ENCODE results near the gene HDAC9.

Gene HDAC9

GRCh38 chr7:18495412-18496340 is at the start of gene HDAC9:
Gene HDAC9, plus strand, starts transcription at chr7:18495749. Its CDS starts 554 bp downstream, at chr7:18496303.
- DNase-seq, result peak in 1 of 2 experiments; percentile 18

- DNase-seq, result no peak
Measured at GRCh38 chr7:18445916-18446520, 49.5 kb upstream of the HDAC9 start.

GRCh38 chr7:18450019-18450418 is 45.5 kb upstream of the HDAC9 start:
- no peak for DNase-seq

GRCh38 chr7:18455606-18456005 is 39.9 kb upstream of the HDAC9 start:
- DNase-seq, result no peak

GRCh38 chr7:18457832-18458231 is 37.7 kb upstream of the HDAC9 start:
- no peak for DNase-seq

- no peak for DNase-seq
Measured at GRCh38 chr7:18458830-18459229, 36.7 kb upstream of the HDAC9 start.

GRCh38 chr7:18459484-18460245 is 35.9 kb upstream of the HDAC9 start:
- no peak for DNase-seq

GRCh38 chr7:18461785-18462467 is 33.6 kb upstream of the HDAC9 start:
- no peak for DNase-seq

GRCh38 chr7:18464830-18465229 is 30.7 kb upstream of the HDAC9 start:
- no peak for DNase-seq

- DNase-seq, result no peak
Measured at GRCh38 chr7:18467011-18467410, 28.5 kb upstream of the HDAC9 start.

- no peak for DNase-seq
Measured at GRCh38 chr7:18468795-18469194, 26.8 kb upstream of the HDAC9 start.

- no peak for DNase-seq
Measured at GRCh38 chr7:18469316-18469715, 26.2 kb upstream of the HDAC9 start.

- DNase-seq, result no peak
Measured at GRCh38 chr7:18471476-18472160, 23.9 kb upstream of the HDAC9 start.

- DNase-seq, result no peak
Measured at GRCh38 chr7:18472161-18472483, 23.4 kb upstream of the HDAC9 start.

GRCh38 chr7:18473119-18473518 is 22.4 kb upstream of the HDAC9 start:
- no peak for DNase-seq

GRCh38 chr7:18474944-18475343 is 20.6 kb upstream of the HDAC9 start:
- no peak for DNase-seq

GRCh38 chr7:18475488-18475887 is 20.1 kb upstream of the HDAC9 start:
- DNase-seq, result no peak

GRCh38 chr7:18481776-18482175 is 13.8 kb upstream of the HDAC9 start:
- DNase-seq, result no peak

GRCh38 chr7:18488049-18488448 is 7.5 kb upstream of the HDAC9 start:
- DNase-seq, result no peak

- DNase-seq, result no peak
Measured at GRCh38 chr7:18489624-18490023, 5.9 kb upstream of the HDAC9 start.

GRCh38 chr7:18491871-18492270 is 3.7 kb upstream of the HDAC9 start:
- DNase-seq, result no peak

- DNase-seq, result no peak
Measured at GRCh38 chr7:18494406-18494805, 1.1 kb upstream of the HDAC9 start.
